Caki2 (cell line): ENCODE results near the gene GALC. TPM values are rescaled to one million over a fixed set of nuclear protein-coding genes. Genes with fewer than 3 reads are reported as not detected.

Experiments
- DNase-seq: peaks from one replicate; pipeline ENCODE4 v3.0.0-alpha.2; 2015; ENCODE audit warnings: low read depth
- in situ Hi-C: cut with HindIII; loops from 2 replicates; pipeline ENCODE4 v1.10.0; 2016; ENCODE audit warnings: low sequenced_read_pairs, low pct_unique_long_range_greater_than_20kb, mixed read lengths
- total RNA-seq: library from RNA; depleted of rRNA; stranded (reverse); fragments of >200 nt; shearing (Covaris generic); gene quantifications from 2 replicates; pipeline ENCODE4 v1.2.3, GENCODE V29; 2014; ENCODE audit warnings: low replicate concordance

The GALC gene
- total RNA-seq, 1 experiment from 2014 or later, result 10.8 TPM

GRCh38 chr14:88010331-88010730 lies 17.3 kb upstream of the GALC start:
- DNase-seq, result no peak
- in situ Hi-C loops, result no loop called here

- in situ Hi-C loops, result no loop called here
- no peak for DNase-seq
Observed at GRCh38 chr14:88009486-88009885, 16.5 kb upstream of the GALC start.

GRCh38 chr14:88008039-88008742 lies 15.2 kb upstream of the GALC start:
- in situ Hi-C loops, result no loop called here
- no peak for DNase-seq

- no peak for DNase-seq
- in situ Hi-C loops, result no loop called here
Observed at GRCh38 chr14:88007608-88008007, 14.6 kb upstream of the GALC start.

GRCh38 chr14:88005978-88006851 lies 13.2 kb upstream of the GALC start:
- in situ Hi-C loops, result no loop called here
- no peak for DNase-seq

GRCh38 chr14:88005050-88005481 lies 12.1 kb upstream of the GALC start, which contains the start of gene GPR65:
Gene GPR65, plus strand, starts transcription at chr14:88005135. Its CDS starts 5,713 bp downstream, at chr14:88010848.
- no peak for DNase-seq
- in situ Hi-C loops, result no loop called here

- in situ Hi-C loops, result no loop called here
Observed at GRCh38 chr14:88004506-88005036, 11.6 kb upstream of the GALC start.

GRCh38 chr14:88003425-88003824 lies 10.4 kb upstream of the GALC start:
- in situ Hi-C loops, result no loop called here
- no peak for DNase-seq

More at GRCh38 chr14:88004506-88005036, 11.6 kb upstream of the GALC start:
- DNase-seq, result no peak

- no peak for DNase-seq
- in situ Hi-C loops, result no loop called here
Observed at GRCh38 chr14:88002421-88003075, 9.6 kb upstream of the GALC start.

GRCh38 chr14:87999277-87999676 lies 6.3 kb upstream of the GALC start:
- DNase-seq, result no peak
- in situ Hi-C loops, result no loop called here

- in situ Hi-C loops, result no loop called here
- no peak for DNase-seq
Observed at GRCh38 chr14:87998482-87998881, 5.5 kb upstream of the GALC start.

- in situ Hi-C loops, result no loop called here
- DNase-seq, result no peak
Observed at GRCh38 chr14:87996291-87996592, 3.3 kb upstream of the GALC start.

GRCh38 chr14:87995500-87996290 lies 2.7 kb upstream of the GALC start:
- no peak for DNase-seq
- in situ Hi-C loops, result no loop called here

- in situ Hi-C loops, result no loop called here
- no peak for DNase-seq
Observed at GRCh38 chr14:87994974-87995373, 2.0 kb upstream of the GALC start.

GRCh38 chr14:87992346-87992717 lies 650 bp downstream of the GALC start:
- DNase-seq, result no peak
- in situ Hi-C loops, result no loop called here

GRCh38 chr14:87990682-87991081 lies 2.3 kb downstream of the GALC start:
- no peak for DNase-seq
- in situ Hi-C loops, result no loop called here

- DNase-seq, result no peak
- in situ Hi-C loops, result no loop called here
Observed at GRCh38 chr14:87989956-87990299, 3.1 kb downstream of the GALC start.

GRCh38 chr14:87989221-87989955 lies 3.6 kb downstream of the GALC start:
- in situ Hi-C loops, result no loop called here
- DNase-seq, result no peak
